ENCODE measurements around the gene RASAL2. TPM values are rescaled to one million over a fixed set of nuclear protein-coding genes. Genes with fewer than 3 reads are reported as not detected.

RASAL2 gene
- total RNA-seq, 1 experiment from 2014 or later: 31.6 TPM

GRCh38 chr1:178188306-178188705, 94.4 kb downstream of the RASAL2 start:
- Histone ChIP-seq H3K4me1 (ENCODE audit: control insufficient read depth, insufficient read depth, low read length) (peaks cover 15% of the 10 kb centered on the region; the same call in 1 of the 2 replicates), H3K27me3 (ENCODE audit: control insufficient read depth, insufficient read depth, low read length) (no peaks in the 10 kb centered on the region), H3K4me3 (ENCODE audit: low read depth in 2 of 2, low read length in 2 of 2) (no peak overlapping the region), H3K36me3 (ENCODE audit: control insufficient read depth, insufficient read depth, low read length) (no peaks in the 10 kb centered on the region), H3K27ac (ENCODE audit: low read length) (no peak overlapping the region), H3K9me3 (ENCODE audit: control insufficient read depth, insufficient read depth, low read depth, low read length) (no peaks in the 10 kb centered on the region; the same call in 1 of the 2 replicates)
- no peak for DNase-seq (ENCODE audit: low read depth, low spot score)
- ChIA-PET POLR2A (no interaction called here), CTCF (interaction anchor here (0.5 kb wide), 1 partner anchor 137 kb away, joined by 3 read pairs; no protein-coding TSS in a partner anchor)
- in situ Hi-C loops (cut with HindIII; ENCODE audit: low pct_unique_long_range_greater_than_20kb, low sequenced_read_pairs) (no loop called here), intact Hi-C loops (cut with micrococcal nuclease; ENCODE audit: unreplicated experiment) (no loop called here)
- no peak for ATAC-seq
- BruUV-seq (replicated peaks): no TSS peak
- TF ChIP-seq SIN3A (IDR thresholded peaks at IDR 0.05; ENCODE audit: borderline replicate concordance, insufficient read depth, low read depth, low read length): no peak

GRCh38 chr1:178189814-178190213, 95.9 kb downstream of the RASAL2 start:
- no peaks in the 10 kb centered on the region for H3K27me3 ChIP-seq (ENCODE audit: control insufficient read depth, insufficient read depth, low read length)
- ATAC-seq: peak; percentile 77
- ChIA-PET POLR2A (no interaction called here), CTCF (interaction anchor here (0.7 kb wide), 1 partner anchor 35 kb away, joined by 6 read pairs; no protein-coding TSS in a partner anchor)
- H3K9me3 ChIP-seq (ENCODE audit: control insufficient read depth, insufficient read depth, low read depth, low read length): no peaks in the 10 kb centered on the region; the same call in 1 of the 2 replicates
- in situ Hi-C loops (cut with HindIII; ENCODE audit: low pct_unique_long_range_greater_than_20kb, low sequenced_read_pairs): no loop called here
- no peak for DNase-seq (ENCODE audit: low read depth, low spot score)
- TF ChIP-seq POLR2AphosphoS5 (IDR thresholded peaks at IDR 0.05; ENCODE audit: low read depth, low read length) (no peak), CTCF (IDR thresholded peaks at IDR 0.05) (peak; percentile 77)
- H3K36me3 ChIP-seq (ENCODE audit: control insufficient read depth, insufficient read depth, low read length): no peaks in the 10 kb centered on the region
- intact Hi-C loops (cut with micrococcal nuclease; ENCODE audit: unreplicated experiment): loop anchor here (5.0 kb wide), 1 partner anchor 93 kb away; no protein-coding TSS in a partner anchor
- no peak overlapping the region for H3K4me3 ChIP-seq (ENCODE audit: low read depth in 2 of 2, low read length in 2 of 2)
- BruUV-seq (replicated peaks): no TSS peak
- H3K4me1 ChIP-seq (ENCODE audit: control insufficient read depth, insufficient read depth, low read length): peaks cover 15% of the 10 kb centered on the region; the same call in 1 of the 2 replicates
- H3K27ac ChIP-seq (ENCODE audit: low read length): no peak overlapping the region

- intact Hi-C loops (cut with micrococcal nuclease; ENCODE audit: unreplicated experiment): loop anchor here (5.0 kb wide), 1 partner anchor 94 kb away; no protein-coding TSS in a partner anchor
- H3K36me3 ChIP-seq (ENCODE audit: control insufficient read depth, insufficient read depth, low read length): no peaks in the 10 kb centered on the region
- ATAC-seq (no peak), DNase-seq (ENCODE audit: low read depth, low spot score) (no peak)
- BruUV-seq (replicated peaks): no TSS peak
- no peaks in the 10 kb centered on the region for H3K9me3 ChIP-seq (ENCODE audit: control insufficient read depth, insufficient read depth, low read depth, low read length)
- no peak overlapping the region for H3K4me3 ChIP-seq (ENCODE audit: low read depth in 2 of 2, low read length in 2 of 2)
- CTCF ChIA-PET: interaction anchor here (0.6 kb wide), 1 partner anchor 9 kb away, joined by 3 read pairs; no protein-coding TSS in a partner anchor
- H3K4me1 ChIP-seq (ENCODE audit: control insufficient read depth, insufficient read depth, low read length): peaks cover 15% of the 10 kb centered on the region; the same call in 1 of the 2 replicates
- TF ChIP-seq REST (IDR thresholded peaks at IDR 0.05; ENCODE audit: insufficient read depth in 1 of 2, low read depth in 2 of 2, low read length in 1 of 2): no peak
- H3K27me3 ChIP-seq (ENCODE audit: control insufficient read depth, insufficient read depth, low read length): no peaks in the 10 kb centered on the region
- no peak overlapping the region for H3K27ac ChIP-seq (ENCODE audit: low read length)
- POLR2A ChIA-PET: interaction anchor here (0.6 kb wide), 1 partner anchor 104 kb away, joined by 3 read pairs; no protein-coding TSS in a partner anchor
- in situ Hi-C loops (cut with HindIII; ENCODE audit: low pct_unique_long_range_greater_than_20kb, low sequenced_read_pairs): no loop called here
These were observed 97.0 kb downstream of the RASAL2 start for GRCh38 chr1:178190881-178191280.
